Fibroblast of mammary gland (primary cell): ENCODE results near the gene DLEU7.
A peak's percentile ranks its signal among the peaks of the same experiment; 100 is the strongest.

Source experiments
- DNase-seq: peaks from one replicate; pipeline ENCODE4 v3.0.0-alpha.2; 2010; ENCODE audit warnings: low read depth
- H3K4me3 ChIP-seq: 2 replicates; pipeline ENCODE4 v1.5.1; 2011; ENCODE audit warnings: low read depth, mild to moderate bottlenecking, low read length, moderate library complexity; ENCODE audit not compliant: control insufficient read depth
- TF ChIP-seq, protein P1 (sequence below): conservative IDR thresholded peaks from 2 replicates; pipeline ENCODE4 v1.5.1; 2011; ENCODE audit warnings: low read depth, low read length, inconsistent platforms; ENCODE audit not compliant: control insufficient read depth, insufficient read depth

Gene DLEU7

DNA sequence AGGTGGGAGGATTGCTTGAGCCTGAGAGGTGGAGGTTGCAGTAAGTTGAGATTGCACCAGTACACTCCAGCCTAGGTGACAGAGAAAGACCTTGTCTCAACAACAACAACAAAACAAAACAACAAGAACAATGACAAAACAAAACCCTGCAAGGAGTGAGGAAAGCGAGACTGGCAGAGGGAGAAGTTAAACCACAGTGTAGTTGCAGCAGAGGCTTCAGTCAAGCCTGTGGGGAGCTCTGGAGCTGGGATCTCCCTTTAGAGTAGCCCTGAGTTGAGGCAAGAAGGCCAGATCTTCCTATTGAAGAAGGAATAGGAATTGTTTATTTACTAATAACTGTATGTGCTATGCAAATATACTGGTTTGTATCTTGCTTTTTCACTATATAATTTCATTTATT, 40.8 kb upstream of the DLEU7 start:
- DNase-seq, result no peak
- TF ChIP-seq, protein P1, sequence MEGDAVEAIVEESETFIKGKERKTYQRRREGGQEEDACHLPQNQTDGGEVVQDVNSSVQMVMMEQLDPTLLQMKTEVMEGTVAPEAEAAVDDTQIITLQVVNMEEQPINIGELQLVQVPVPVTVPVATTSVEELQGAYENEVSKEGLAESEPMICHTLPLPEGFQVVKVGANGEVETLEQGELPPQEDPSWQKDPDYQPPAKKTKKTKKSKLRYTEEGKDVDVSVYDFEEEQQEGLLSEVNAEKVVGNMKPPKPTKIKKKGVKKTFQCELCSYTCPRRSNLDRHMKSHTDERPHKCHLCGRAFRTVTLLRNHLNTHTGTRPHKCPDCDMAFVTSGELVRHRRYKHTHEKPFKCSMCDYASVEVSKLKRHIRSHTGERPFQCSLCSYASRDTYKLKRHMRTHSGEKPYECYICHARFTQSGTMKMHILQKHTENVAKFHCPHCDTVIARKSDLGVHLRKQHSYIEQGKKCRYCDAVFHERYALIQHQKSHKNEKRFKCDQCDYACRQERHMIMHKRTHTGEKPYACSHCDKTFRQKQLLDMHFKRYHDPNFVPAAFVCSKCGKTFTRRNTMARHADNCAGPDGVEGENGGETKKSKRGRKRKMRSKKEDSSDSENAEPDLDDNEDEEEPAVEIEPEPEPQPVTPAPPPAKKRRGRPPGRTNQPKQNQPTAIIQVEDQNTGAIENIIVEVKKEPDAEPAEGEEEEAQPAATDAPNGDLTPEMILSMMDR, result no peak
- H3K4me3 ChIP-seq, result no peak overlapping the region

DNA sequence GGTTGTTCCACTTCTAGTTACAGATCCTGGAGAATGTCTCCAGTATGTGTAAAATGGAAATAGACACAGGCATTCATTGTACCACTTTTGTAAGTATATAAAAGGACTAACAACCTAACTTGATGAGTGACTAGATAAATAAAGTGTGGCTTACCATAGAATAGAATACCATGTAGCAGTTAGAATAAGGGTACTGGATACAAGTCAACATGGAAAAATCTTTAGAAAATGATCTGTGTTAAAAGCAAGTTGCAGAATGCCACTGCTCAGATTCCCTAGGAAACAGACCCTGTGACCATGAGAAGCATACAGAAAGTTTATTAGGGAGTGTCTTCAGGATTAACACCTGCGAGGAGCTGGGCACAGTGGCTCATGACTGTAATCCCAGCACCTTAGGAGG, 40.2 kb upstream of the DLEU7 start:
- no peak overlapping the region for H3K4me3 ChIP-seq
- TF ChIP-seq, protein P1, result no peak
- DNase-seq, result no peak

DNA sequence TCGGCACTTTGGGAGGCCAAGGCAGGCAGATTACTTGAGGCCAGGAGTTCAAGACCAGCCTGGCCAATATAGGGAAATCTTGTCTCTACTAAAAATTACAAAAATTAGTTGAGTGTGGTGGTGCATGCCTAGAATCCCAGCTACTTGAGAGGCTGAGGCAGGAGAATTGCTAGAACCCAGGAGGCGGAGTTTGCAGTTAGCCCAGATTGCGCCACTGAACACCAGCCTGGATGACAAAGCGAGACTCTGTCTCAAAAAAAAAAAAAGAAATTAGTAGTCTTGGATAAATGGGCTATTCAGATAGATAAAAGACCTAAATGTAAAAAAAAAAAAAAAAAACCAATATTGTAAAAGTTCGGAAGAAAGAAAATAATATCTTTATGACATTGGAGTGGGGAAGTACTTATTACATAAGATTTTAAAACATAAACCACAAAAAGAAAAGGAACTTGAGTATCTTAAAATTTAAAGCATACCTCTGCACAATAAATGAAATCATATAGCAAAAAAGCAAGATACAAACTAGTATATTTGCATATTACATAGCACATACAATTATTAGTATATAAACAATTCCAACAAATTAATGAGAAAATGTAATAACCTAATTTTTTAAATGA, 39.4 kb upstream of the DLEU7 start:
- no peak for DNase-seq
- H3K4me3 ChIP-seq, result no peak overlapping the region
- TF ChIP-seq, protein P1, result no peak

DNA sequence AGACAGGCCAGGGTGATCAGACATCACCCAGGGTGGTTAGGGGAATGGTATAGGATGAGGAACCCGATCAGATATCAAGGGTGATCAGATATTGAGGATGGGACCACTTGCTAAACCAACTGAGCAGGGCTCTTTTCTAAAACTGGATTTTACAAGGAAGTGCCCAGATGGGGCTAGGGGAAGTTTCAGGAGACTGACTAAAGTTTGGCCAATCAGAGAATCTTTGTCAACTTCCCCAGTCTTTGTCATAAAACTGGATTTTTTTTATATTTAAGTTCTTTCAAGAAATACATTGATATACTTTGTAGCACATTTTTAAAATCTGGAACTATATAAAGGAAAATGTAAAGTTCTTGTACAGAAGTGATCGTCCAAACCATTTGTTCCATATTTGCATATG, 30.5 kb upstream of the DLEU7 start:
- DNase-seq, result no peak
- TF ChIP-seq, protein P1, result no peak

DNA sequence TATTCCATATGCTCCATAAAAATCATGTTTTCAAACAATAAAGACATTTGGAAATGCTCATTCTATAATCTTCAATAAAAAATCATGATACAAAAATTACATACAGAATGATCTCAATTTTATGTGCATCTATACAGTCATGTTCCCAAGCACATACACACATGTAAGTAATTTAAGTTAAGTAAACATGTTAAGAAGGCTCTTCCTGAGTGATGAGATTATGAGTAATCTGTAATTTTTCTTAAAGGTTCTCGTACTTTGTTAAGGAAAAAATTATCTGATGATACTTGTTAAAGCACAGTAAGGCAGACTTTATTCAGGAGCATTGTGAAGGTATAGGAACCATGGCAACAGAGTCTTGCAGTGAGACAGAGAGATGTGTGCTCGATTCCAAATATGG, 30.0 kb upstream of the DLEU7 start:
- no peak overlapping the region for H3K4me3 ChIP-seq
- TF ChIP-seq, protein P1, result no peak
- DNase-seq, result peak; percentile 52

More for the DNA sequence above, 30.5 kb upstream of the DLEU7 start:
- no peak overlapping the region for H3K4me3 ChIP-seq

DNA sequence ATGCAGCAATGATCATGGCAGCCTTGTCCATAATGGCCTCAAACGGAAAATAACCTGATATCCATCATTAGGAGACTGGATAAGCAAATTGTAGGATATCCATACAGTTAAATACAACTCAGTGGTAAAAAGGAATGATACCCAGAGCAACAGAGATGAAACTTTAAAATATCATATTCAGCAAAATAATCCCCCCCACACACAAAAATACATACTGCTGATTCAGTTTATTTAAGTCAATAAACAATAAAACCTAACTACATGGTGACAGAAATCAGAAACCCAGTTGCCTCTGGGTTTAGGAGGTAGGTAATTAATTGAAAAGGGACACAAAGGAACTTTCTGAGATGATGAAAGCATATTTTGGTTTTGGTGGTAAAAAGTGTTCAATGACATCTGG, 27.9 kb upstream of the DLEU7 start:
- TF ChIP-seq, protein P1, result no peak
- no peak for DNase-seq
- no peak overlapping the region for H3K4me3 ChIP-seq

DNA sequence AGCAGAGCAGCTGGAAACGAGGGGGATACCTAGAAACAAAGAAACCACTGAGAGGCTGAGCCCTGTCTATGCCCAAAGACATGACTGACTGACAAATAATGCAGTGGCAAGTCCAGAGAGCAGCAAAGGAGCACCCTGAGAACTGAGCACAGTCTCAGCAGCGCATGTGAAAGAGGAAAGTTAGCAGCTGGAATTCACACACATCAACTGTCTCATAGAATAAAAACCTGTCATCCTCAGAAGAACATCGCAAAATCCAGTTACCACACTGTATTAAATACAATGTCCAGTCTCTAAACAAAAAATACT, 24.1 kb upstream of the DLEU7 start:
- DNase-seq, result no peak
- H3K4me3 ChIP-seq, result no peak overlapping the region
- TF ChIP-seq, protein P1, result no peak
